Activated T-cell treated with anti-CD3 and anti-CD28 coated beads, Interleukin-2, amount 50 U/mL, for 1 hour (primary cell): ENCODE data around the gene CD79A.

Experiments used
- DNase-seq: peaks from one replicate; pipeline ENCODE4 v3.0.0-alpha.2; 2020

CD79A gene

DNA sequence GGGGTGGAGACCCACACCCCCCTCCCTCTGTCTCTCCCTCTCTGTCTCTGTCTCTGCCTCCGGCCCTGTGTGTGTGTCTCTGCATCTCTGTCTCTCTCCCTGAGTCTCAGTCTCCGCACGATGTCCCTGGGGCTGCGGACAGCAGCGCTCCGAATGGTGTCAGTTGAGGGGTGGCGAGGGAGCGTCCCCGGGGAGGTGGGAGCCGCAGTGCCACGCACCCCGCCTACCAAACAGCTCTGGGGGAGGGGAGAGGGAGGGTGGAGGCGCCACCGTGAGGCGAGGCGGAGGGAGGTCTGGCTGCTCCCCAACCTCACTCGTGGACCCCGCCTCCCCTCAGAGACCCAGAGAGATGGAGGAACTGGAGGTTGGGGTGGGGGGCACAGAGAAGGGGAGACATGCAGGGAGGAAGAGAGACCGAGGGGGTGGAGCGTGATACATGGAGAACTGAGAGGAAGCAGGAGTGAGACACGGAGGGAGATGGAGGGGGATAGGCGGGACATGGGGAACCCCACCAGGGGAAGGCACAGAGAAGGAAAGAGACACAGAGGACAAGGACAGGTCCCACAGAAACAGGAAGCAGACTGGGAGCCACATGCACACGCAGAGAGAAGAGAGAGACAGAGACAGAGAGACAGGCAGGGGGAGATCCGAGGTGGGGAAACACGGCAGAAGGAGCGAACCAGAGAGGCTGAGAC lies 44.0 kb downstream of the CD79A start:
- DNase-seq = no peak

DNA sequence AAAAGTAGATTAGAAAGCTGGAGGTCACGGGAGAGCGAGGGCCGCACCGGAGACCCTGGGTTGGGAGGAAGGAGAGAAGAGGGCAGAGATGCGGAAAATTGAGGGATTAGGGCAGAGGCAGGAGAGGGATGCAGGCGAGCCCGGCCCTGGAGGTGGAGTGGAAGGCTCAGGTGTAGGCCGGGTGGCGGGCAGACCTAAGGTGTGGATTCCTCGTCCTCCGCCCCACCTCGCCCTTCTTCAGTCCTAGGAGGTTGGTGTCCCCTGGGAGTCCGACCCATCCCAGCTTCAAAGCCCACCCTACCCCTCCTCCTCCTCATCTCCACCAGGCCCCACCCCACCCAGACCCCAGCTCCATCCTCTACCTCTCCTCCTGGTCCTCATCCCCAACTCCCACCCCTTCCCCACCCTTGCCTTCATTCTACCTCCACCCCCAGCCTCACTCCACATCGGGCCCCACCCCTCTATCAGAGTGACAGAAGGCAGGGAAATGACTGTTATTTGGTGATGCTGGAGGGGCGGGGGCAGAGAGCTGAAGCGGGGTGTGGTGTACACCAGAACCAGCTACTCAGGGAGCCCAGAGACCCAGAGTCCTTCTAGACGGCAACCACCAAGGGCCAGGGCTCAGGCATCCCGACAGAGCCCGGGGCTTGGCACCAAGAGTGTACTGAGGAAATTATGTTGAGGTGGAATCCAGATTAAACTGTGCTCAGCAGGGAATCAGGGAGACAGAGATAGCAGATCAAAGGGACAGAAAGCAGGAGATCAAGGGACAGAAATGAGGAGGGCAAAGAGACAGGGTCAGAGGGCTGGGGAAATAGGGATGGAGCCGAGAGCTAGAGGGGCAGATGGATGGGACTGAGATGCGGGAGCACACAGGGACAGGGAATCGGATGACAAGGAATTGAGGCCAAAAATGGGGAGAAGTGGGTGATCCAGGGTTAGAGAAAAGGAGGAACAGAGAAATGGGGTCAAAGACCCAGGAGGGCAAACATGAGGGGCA lies 44.8 kb downstream of the CD79A start:
- no peak for DNase-seq

DNA sequence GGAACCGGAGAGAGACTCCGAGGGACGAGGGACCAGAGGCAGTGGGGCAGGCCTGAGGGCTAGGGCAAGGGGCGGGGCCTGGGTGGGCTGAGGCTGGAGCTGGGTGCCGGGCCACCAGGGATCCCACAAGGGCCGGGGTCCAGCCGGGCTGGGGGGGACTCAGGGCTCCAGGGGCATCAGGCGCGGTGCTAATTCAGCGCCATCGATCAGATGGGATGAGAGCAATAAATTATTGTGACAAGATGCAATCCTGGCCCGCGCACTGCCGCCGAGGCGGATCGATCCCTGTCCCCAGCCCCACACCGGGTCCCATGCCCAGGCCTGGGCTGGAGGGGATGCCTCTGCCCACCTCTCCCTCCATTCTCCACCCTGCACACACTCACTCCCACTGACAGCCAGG lies 45.5 kb downstream of the CD79A start:
- no peak for DNase-seq

DNA sequence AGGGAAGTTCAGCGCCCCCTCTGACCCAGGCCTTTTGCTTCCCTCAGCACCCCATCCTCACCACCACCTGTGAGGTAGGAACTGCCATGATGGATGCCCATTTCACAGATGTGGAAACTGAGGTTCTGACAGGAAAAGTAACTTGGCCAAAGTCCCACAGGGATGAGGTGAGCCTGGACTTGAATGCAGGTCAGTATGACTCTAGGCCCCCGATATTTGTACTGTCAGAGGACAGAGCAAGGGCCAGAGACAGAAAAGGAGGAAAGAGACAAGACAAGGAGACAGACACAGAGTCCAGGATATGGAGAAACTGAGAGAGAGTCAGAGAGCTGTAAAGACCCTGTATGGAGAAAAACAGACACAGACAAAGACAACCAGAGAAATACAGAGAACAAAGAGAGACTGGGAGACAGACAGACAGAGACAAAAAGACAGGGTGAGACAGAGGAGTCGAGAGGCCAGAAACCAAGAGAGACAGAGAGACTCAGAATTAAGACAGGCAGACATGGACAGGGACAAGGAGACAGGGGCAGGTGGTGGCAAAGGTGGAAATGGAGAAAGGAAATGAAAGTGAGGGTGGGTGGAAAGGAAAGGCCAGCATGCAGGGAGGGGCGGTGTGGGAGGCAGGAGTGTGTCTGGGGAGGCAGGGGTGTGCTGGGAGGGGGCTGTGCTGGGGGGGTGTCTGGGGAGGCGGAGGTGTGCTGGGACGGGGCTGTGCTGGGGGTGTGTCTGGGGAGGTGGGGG lies 46.1 kb downstream of the CD79A start:
- no peak for DNase-seq

DNA sequence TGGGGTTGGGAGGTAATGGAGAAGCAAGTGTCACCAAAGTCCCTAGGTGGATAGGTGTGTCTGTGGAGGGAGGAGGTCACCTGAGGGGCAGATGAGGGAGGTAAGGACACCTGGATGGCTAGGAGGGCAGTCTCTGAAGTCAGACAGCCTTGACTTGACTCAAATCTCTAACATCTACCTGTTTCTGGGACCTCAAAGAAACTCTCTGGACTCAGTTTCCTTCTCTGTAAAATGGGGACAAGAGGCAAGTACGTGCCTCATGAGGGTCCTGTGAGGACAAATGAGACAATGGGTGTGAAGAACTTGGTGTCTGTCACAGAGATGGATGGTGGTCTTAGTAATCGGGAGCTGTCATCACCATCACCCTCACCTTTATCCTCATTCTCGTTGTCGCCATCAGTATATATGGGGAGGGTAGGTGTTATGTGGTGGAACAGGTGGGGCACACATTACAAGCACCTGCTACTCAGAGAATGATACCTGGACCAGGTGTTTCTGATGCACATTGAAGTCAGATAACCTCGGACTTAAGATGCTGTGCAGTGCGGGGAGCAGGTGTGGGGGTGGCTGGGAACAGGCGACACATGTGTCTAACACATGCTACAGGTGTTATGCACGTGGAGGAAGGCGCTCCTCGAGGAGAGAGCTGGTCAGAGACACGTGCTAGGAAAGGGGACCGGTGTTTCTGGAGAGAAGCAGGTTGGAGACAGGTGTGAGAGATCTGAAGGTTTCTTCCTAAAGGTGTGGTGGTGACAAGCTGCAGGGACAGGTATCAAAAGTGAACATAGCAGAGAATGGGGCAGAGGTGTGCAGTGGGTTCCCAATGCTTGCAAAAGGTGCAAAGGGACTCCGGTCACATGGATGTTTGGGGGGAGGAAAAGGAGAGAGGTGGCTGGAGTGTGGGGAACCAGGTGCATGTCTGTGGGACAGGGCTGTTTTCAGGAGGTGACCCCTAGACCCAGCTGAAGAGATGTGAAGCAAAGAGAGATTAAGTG lies 47.4 kb downstream of the CD79A start:
- no peak for DNase-seq

DNA sequence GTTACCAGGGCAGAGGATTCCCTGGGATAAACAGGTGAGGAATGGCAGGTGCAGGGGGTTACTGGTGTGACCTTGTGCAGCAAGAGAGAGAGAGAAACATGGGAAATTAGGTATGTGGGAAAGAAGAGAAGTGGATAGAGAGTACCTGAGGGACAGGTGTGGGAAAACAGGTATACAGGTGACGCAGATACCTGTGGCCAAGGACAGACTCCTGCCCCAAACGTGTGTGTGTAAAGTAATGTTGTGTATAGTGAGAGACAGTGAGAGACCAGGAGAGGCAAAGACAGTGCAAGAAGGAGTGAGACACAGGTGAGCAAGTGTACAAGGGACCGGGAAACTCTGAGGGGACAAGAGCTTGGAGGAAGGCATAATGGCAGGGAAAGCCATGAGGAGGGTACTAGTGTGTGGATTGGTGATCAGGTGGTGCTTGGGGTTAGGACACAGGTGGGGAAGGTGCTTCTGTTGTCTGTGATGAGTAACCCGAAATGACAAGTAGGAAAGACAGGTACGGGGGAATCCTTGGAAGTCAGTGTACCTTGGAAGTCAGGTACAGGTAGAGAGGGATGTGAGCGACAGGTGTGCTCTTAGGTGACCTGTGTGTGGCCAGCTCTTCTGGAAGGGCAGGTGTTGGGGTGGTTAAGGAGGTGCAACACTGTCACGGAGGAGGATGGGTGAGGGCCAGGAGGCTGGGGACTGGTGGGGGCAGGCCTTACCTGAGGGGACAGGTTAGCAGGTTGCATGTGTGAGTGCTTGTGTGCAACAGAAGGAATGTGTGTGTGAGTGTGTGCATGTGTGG lies 48.3 kb downstream of the CD79A start:
- no peak for DNase-seq

DNA sequence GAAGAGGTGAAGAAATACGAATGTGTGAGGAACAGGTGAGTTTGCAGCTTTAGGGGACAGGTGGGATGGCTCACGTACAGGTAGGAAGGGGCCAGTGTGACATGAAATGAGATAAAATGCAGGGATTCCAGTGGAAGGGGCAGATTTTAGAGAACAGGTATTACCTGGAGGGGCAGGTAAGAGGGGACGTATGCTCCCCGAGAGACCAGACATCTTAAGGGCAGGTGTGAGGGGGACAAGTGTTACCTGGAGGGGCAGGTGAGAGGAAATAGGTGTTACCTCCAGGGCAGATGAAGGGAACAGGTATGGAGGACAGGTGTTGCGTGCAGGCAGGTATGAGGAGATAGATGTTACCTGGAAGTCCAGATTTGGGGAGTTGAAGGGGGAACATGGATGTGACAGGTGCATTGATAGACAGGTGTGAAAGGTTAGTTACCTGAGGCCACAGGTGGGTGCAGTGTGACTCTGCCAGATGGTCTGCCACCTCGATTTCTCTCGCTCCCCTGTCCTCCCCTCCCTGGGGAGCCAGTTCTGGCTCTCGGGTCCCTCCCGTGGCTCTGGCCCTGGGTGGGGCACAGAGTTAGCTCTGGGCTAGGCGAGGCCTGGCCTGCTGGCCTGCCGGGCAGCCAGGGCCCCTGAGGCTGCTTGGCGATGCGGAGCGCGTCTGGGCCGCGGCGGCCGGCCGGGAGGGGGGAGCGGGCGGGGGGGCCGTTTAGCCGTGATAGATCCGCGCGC lies 49.1 kb downstream of the CD79A start:
- DNase-seq = no peak

DNA sequence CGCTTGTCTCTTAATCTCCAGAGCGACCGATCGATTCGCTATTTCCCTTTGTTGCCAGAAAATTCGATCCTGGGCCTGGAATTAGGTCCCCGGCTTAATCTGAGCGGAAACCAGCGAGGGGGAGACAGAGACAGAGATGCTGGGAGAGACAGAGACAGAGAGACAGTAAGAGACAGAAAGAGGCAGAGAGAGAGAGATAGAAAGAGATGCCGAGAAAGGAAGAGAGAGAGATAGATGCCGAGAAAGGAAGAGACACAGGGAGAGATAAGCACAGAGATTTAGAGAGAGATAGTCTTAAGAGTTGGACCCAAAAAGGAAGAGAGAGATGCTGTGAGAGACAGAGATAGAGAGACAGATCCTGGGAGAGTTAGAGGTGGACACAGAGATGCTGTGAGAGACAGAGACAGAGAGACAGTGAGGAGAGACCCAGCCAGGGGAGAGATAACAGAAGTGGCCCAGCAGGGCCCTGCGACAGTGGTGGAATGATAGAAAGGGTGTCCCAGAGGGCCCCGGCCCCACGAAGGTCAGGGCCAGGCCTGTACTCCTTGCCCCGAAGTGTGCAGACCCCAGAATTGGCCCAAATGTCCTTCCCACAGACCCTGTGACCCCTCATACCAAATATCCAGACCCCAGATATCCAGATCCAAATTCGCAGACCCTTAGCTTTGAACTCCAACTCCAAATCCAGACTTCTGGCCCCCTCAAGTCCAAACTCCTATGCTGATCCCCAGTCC lies 49.9 kb downstream of the CD79A start:
- no peak for DNase-seq

DNA sequence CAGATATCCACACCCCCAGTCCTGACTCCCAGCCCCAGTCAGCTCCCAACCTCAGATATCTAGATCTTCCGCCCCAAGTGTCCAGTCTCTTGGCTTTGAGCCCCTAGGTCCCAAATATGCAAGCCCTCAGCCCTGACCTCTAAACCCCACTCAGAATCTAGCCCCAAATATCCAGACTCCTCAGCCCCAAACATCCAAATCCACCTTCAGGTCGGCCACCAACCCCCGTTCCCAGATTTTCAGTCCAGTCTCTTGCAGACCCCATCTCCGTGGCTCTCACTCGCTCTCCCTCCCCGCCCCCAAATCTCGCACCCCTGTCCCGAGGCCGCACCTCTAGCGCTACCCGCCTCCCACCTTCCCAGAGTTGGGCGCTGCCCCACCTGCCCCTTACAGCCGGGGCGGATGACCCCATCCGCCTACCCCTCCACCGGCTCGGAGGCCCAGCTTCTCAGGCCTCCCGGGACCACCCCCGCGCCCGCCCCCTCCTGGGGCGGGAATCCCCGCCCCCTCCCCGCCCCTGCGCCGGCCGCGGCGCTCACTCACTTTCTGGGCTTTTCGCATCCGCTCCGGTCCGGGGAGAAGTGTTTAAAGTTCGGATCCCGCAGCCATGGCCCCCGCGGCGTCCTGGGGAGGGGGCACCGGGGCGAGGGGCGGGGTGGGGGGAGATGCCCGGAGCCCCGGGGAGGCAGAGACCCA lies 50.6 kb downstream of the CD79A start:
- DNase-seq = no peak

DNA sequence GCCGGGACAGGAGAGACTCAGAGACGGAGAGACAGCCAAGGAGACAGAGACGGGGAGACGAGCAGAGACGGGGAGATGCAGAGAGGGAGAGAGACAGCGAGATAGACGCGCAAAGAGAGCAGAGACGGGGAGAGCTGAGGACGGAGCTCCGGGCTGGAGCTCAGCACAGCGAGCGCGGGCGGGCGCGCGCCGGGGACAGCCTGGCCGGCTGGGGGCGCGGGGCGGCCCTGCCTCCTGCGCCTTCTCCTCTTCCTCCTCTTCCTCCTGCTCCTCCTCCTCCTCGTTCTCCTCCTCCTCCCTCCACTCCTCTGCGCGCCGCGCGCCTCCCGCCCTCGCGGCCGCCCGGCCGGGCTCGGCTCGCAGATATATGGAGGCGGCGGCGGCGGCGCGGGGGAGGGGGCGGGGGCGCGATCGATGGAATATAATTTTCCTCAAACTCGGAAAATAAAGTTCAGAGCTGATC lies 51.2 kb downstream of the CD79A start, which contains the start of gene ERFL:
TSS of gene ERFL (minus strand) at position 229 of the 463 bp plus-strand sequence. CDS start 15,530 bp downstream, outside the sequence.
- no peak for DNase-seq

DNA sequence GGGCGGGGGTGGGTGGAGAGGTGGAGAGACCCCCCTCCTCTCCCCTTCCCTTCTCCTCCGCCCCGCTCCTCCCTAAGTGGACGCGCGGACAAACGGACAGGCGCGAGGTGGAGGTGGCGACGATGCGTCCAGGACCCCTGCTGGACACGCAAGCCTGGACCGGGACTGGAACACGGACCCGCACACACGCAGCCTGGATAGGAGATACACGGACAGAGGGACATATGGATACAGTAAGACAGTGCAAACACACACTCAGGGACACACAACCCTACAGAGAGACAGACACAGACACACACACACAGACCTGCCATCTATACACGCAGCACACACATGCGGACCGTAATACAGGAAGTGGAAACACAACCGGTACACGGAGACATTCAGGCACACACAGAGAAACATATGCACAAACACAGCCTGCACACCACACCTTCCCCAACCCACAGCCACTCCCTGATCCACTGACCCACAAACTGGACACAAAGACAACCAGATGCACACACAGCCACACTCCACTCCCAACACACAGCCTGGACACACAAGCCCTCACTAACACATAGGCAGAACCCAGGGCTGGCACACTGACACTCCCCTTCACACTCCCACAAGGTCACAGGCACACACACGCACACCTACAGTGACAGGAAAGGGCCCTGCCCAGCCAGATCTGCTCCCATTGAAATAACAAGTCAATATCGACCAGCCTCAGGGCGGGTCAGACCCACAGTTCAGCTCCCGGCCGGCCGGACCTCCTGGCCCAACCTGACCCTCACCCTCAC lies 51.9 kb downstream of the CD79A start:
- DNase-seq = no peak

DNA sequence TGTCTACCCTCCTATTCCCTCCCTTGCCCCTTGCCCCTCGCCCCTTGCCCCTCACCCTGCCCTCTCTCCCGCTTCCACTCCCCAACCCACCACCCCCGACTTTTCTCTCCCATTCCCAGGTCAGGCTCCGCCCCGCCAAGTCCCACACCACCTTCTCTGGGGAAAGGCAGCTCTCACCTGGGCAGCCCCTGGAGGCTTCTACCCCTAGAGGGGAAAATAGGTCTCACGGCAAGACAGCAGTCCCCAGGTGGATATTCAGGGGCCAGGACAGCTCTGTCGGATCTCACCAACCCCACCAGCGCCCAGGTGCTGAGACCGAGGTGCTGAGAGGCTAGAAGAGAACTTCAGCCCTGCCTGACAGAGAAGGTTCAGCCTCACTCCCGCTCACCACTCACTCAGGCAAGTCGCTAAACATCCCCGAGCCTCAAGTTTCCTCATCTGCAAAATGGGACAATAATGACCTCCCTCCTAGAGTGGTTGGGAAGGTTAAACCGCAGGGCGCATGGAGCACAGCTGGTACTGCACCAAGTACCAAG lies 52.5 kb downstream of the CD79A start:
- DNase-seq = peak; percentile 26

DNA sequence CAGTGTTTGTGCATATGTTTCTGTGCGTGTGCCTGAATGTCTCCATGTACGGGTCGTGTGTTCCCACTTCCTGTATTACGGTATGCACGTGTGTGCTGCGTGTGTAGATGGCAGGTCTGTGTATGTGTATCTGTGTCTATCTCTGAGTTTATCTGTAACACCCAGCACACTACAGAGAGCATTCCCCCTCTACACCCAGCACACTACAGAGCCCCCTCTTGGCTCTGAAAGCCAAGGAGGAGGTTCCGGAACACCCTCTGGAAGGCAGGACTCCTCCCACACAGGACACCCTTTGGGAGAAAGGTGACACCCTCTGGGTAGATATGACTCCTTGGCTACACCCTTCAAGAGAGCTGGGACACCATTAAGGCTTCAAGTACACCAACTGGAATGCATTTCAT lies 53.2 kb downstream of the CD79A start:
- DNase-seq = no peak
